RWPE1 (cell line): Measurements from ENCODE around the gene PATJ.

ENCODE experiments used
- CTCF ChIA-PET: fragments of 350-600 bp; sonication (Branson Sonifier 250); formaldehyde crosslinking; extraction: SDS; loops from one replicate; lab custom pipeline; 2021; lab: Yijun Ruan, JAX
- POLR2A ChIA-PET: fragments of 400-600 bp; formaldehyde crosslinking; extraction: SDS; loops from one replicate; lab custom pipeline; 2020; ENCODE audit warnings: antibody characterized with exemption; ENCODE audit not compliant: low non-redundant PET; lab: Yijun Ruan, JAX
- DNase-seq: peaks from one replicate; pipeline ENCODE4 v3.0.0; 2012; ENCODE audit warnings: low spot score
- H3K27ac ChIP-seq: fragments of 450-650 bp; 2 replicates; pipeline ENCODE4 v1.5.1; 2017
- TF ChIP-seq, protein P1 (sequence below): fragments of 450-650 bp; conservative IDR thresholded peaks from 2 replicates; pipeline ENCODE4 v1.5.1; 2017; ENCODE audit warnings: low read depth, mild to moderate bottlenecking

PATJ gene

DNA sequence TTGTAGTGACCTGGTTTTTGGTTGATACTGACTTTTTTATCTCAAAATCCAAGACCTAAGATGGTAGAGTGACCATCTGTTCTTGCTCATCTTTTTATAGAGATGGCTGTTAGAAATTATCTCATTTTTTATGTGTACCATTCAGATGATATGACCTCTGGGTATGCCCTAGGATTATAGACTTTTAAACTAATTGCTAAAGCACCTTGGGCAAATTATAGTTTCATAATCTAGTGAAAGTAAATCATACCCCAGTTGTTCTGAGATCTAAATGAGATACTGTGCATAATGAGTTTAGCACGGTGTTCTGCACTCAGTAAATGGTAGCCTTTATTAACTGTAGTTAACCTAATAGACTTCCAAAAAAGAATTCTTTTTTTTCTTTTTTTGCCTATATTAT, 269.8 kb downstream of the PATJ start:
- DNase-seq = no peak
- ChIA-PET CTCF (interaction anchor here (0.6 kb wide), 2 partner anchors 10 to 331 kb away, joined by 3 read pairs; no protein-coding TSS in a partner anchor), POLR2A (no interaction called here)

DNA sequence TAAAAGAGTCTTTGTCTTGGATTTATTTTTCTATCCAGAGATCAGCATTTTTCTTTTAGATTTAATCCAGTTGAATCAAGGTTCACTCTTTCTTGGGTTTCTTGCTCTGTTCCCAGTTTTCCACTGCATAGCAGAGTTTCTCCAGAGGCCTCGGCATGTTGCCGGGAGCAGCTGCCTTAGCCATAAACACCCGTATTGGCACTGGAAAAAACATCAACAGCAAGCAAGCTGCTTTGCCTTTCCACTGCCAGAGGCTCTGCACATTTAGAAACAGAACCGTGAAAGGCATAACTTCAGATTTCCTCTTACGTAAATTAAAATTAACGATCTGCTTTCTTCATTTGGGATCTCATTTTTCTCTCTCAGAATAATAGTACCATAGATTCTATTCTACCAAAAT, 270.6 kb downstream of the PATJ start:
- H3K27ac ChIP-seq = no peak overlapping the region
- no peak for DNase-seq
- TF ChIP-seq, protein P1, sequence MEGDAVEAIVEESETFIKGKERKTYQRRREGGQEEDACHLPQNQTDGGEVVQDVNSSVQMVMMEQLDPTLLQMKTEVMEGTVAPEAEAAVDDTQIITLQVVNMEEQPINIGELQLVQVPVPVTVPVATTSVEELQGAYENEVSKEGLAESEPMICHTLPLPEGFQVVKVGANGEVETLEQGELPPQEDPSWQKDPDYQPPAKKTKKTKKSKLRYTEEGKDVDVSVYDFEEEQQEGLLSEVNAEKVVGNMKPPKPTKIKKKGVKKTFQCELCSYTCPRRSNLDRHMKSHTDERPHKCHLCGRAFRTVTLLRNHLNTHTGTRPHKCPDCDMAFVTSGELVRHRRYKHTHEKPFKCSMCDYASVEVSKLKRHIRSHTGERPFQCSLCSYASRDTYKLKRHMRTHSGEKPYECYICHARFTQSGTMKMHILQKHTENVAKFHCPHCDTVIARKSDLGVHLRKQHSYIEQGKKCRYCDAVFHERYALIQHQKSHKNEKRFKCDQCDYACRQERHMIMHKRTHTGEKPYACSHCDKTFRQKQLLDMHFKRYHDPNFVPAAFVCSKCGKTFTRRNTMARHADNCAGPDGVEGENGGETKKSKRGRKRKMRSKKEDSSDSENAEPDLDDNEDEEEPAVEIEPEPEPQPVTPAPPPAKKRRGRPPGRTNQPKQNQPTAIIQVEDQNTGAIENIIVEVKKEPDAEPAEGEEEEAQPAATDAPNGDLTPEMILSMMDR = no peak
- ChIA-PET POLR2A (no interaction called here), CTCF (interaction anchor here (0.6 kb wide), 1 partner anchor 9 kb away, joined by 3 read pairs; no protein-coding TSS in a partner anchor)

More for the DNA sequence above, 269.8 kb downstream of the PATJ start:
- H3K27ac ChIP-seq = no peak overlapping the region
- TF ChIP-seq, protein P1 = no peak

DNA sequence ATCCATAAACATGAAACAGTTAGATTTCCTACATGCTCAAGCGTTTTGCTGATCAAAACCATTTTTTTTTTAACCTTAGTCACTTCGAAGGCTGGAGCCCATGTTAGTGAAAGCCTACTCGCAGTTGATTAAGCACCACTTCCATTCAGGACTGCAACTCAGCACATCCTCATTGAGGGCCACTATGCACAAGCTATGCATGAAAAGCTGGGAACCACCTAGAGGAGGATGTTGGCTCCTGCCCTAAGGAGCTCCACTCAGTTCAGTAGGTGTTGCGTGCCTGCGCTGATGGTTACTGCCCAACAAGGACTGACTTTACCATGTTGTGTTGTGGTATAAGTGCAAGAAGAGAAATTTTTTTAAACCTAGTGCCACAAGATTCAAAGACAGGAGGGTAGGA, 271.0 kb downstream of the PATJ start:
- no peak for DNase-seq
- POLR2A ChIA-PET = no interaction called here
- CTCF ChIA-PET = no interaction called here
- no peak overlapping the region for H3K27ac ChIP-seq
- TF ChIP-seq, protein P1 = no peak

DNA sequence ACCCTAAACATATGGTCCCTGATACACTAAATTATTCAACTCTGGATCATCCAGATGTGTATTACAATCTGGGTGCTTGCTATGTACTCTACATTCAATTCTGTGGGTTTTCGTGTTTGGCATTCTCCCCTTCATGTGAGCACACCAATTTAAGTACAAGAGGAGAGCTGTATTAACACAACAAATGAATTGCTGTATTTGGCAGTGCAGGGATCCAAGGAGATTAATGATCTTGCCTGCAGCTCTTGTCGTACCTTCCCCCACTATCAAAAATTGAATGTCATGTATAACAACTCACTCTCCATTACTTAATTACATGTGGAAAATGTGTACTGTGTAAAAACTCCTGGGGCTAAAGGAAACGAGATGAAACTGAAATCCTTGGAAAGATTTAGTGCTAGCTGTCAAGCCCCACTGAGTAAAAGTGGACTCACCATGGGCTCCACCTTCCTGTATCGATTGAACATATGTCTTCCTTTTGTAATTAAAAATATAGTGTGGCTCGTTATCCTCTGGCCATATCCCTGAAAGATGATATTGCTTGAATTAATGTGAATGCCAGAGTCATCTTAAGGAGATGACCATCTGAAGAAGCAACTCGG, 280.2 kb downstream of the PATJ start:
- TF ChIP-seq, protein P1 = no peak
- H3K27ac ChIP-seq = no peak overlapping the region
- DNase-seq = no peak
- ChIA-PET POLR2A (no interaction called here), CTCF (interaction anchor here (0.6 to 0.9 kb wide), 2 partner anchors 10 to 18 kb away, joined by 3 read pairs; no protein-coding TSS in a partner anchor)

DNA sequence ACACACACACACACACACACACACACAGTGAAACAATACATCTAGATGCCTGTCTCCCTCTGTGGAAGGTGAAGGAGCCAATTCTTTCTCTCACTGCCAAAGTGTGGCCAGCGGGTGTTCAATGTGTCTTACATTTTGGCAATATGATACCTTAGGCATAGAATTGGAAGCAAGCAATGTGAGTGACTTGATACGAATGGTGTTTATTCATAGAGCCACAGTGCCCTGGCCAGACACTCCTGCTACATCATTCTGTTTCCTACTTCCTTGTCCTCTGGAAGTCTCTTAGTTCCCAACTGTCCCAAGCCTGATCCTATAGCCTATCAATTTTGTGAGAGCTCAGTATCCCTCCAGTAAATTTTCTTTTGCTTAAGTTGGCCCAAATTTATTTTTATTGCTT, 282.4 kb downstream of the PATJ start:
- DNase-seq = no peak
- ChIA-PET CTCF (interaction anchor here (0.5 kb wide), 1 partner anchor 244 kb away, joined by 3 read pairs; no protein-coding TSS in a partner anchor), POLR2A (no interaction called here)
- no peak overlapping the region for H3K27ac ChIP-seq
- TF ChIP-seq, protein P1 = no peak

DNA sequence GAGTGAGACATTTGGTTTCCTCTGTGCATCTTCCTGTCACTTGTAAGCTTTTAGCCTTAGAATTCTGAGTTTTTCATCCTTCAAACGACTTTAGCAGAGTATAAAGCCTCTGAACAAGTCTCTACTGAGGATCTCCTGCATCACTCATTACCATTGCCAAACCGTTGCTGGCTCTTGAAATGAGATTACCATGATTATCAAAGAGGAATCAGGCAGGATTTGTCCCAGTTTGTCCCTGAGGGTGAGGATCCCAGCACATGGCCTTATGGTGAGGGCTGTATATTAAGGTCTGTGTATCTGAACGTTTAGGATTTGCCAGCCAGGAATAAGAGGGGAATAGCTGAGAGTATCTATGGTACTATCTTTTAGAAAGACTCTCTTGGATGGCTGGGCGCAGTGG, 282.9 kb downstream of the PATJ start:
- H3K27ac ChIP-seq = no peak overlapping the region
- CTCF ChIA-PET = interaction anchor here (0.7 kb wide), 1 partner anchor 30 kb away, joined by 4 read pairs; no protein-coding TSS in a partner anchor
- TF ChIP-seq, protein P1 = no peak
- POLR2A ChIA-PET = no interaction called here
- DNase-seq = no peak
